Fibroblast of mammary gland (primary cell): Measurements from ENCODE around the gene KCNJ6.

Experiments
- DNase-seq: peaks from one replicate; pipeline ENCODE4 v3.0.0-alpha.2; 2010; ENCODE audit warnings: low read depth
- H3K4me3 ChIP-seq: 2 replicates; pipeline ENCODE4 v1.5.1; 2011; ENCODE audit warnings: low read depth, mild to moderate bottlenecking, low read length, moderate library complexity; ENCODE audit not compliant: control insufficient read depth
- TF ChIP-seq, protein P1 (sequence below): conservative IDR thresholded peaks from 2 replicates; pipeline ENCODE4 v1.5.1; 2011; ENCODE audit warnings: low read depth, low read length, inconsistent platforms; ENCODE audit not compliant: control insufficient read depth, insufficient read depth

KCNJ6 gene

DNA sequence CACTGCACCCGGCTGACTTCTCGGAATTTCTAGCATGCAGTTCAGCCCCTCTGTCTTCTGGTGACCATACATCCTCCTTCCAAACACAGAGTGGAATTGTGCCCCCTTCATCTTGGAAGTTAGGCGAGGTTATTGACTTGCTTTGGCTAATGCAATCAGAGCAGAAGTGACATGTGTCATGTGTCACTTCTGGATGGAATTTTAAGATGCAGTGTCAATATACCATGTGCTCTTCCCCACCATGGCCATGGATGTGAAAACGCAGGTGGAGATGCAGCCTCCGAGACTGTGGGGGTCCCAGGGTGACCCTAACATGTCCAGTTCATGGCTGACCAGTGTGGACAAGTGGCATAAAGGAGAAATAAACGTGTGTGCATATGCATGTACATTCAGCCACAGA, 83.0 kb downstream of the KCNJ6 start:
- TF ChIP-seq, protein P1, sequence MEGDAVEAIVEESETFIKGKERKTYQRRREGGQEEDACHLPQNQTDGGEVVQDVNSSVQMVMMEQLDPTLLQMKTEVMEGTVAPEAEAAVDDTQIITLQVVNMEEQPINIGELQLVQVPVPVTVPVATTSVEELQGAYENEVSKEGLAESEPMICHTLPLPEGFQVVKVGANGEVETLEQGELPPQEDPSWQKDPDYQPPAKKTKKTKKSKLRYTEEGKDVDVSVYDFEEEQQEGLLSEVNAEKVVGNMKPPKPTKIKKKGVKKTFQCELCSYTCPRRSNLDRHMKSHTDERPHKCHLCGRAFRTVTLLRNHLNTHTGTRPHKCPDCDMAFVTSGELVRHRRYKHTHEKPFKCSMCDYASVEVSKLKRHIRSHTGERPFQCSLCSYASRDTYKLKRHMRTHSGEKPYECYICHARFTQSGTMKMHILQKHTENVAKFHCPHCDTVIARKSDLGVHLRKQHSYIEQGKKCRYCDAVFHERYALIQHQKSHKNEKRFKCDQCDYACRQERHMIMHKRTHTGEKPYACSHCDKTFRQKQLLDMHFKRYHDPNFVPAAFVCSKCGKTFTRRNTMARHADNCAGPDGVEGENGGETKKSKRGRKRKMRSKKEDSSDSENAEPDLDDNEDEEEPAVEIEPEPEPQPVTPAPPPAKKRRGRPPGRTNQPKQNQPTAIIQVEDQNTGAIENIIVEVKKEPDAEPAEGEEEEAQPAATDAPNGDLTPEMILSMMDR: no peak
- no peak overlapping the region for H3K4me3 ChIP-seq
- DNase-seq: no peak

DNA sequence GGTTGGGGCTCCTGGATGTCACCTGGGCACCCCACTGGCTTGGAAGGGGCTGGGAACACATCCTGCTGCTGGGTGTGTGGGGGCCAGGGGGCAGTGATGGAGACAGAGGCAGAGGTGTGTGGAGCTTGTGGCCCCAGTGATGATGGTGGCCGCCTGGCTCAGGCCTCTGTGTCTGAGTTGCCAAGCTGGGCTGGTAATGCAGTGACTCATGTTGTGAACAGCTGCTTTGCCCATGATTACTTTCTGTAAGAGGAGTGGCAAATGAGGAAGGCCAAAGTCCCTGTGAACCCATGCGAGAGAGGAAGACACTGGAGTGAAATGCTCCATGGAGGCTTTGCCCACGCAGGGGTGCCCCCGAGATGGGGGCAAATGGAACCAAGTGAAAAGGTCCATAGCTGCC, 86.8 kb downstream of the KCNJ6 start:
- H3K4me3 ChIP-seq: no peak overlapping the region
- peak; percentile 21 for DNase-seq
- TF ChIP-seq, protein P1: no peak

DNA sequence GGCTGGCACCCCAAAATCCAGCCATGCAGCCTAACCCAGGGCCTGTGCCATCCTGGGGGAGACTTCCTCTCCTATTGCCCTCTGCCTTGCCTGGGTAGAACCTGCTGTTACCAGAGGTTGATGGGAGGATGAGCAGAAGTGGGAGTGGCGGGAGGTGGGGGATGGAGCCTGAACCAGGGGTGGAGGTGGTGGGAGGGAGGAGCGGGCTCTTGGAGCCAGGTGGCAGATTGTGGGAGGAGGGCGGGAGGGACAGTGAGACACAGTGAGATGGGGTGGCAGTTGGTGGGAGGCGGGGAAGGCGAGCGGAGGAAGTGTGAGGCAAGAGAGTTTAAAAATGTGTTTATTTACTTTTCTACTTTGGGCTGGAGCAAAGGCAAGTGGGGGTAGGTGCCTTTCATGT, 87.3 kb downstream of the KCNJ6 start:
- no peak overlapping the region for H3K4me3 ChIP-seq
- DNase-seq: no peak
- TF ChIP-seq, protein P1: no peak

DNA sequence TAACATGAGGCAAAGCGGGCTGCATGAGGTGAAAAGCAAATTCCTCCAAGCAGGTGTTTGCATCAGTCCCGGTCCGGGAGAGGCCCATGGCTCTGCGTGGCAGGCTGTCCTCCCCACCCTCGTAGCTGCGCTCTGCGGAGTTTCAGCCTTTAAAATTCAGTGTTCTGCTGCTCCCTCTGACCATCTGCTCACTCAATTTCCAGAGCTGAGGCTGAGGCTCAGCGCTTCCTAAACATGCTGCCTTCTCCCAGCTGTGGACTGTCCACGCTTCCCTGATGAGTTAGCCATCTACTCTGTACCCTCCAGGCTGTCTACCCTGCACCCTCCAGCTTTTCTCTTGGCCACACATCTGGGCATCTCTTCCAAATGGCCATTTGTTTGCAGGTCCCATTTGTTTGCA, 87.7 kb downstream of the KCNJ6 start:
- DNase-seq: no peak
- TF ChIP-seq, protein P1: no peak
- no peak overlapping the region for H3K4me3 ChIP-seq

DNA sequence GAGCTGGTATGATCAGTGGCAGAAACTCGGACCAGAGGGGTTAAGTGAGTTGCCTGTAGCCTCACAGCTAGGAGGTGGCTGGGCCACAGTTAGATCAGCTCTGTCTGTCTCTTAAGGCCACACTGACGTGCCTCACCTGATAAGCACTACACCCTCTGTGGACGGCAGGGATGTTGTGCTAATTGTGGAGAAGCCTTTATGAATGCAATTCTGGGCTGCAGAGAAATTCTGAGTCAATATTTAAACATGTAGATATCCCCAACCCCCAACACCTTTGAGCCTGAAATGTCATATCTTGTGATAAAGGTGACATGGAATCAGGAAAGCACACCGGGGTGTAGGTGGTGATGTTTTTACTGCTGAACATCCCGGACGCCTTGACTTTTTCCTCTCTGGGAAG, 88.3 kb downstream of the KCNJ6 start:
- TF ChIP-seq, protein P1: no peak
- no peak for DNase-seq
- H3K4me3 ChIP-seq: no peak overlapping the region

DNA sequence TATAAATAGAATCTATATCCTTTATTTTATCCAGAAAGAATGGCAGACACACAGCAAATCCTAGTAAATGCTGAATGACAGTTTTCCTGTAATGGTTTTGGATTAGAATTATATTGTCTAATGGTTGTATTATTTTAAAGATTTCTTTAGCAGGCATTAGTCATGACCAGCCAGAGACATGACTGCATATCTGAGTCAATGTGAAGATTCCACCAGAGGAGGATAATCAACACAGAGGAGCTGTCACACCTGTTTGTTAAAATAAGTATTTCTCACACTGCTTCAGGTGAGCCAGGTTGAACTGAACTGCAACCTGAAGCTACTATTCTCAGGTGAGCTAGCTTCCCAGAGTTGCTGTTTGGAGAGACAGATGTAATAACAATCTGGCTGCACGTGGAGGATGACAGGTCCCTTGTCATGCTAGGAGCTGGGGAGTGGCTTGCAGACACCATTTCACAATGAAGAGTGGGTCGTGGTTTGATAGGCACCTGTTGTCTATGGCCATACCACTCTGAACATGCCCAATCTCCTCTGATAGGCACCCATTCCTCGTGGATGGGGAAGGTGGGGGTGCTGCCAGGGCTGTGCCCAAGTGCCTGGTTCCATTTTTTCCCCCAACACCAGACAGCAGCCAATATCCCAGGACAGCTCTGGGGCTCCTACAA, 94.3 kb downstream of the KCNJ6 start:
- TF ChIP-seq, protein P1: no peak
- H3K4me3 ChIP-seq: no peak overlapping the region
- DNase-seq: no peak

DNA sequence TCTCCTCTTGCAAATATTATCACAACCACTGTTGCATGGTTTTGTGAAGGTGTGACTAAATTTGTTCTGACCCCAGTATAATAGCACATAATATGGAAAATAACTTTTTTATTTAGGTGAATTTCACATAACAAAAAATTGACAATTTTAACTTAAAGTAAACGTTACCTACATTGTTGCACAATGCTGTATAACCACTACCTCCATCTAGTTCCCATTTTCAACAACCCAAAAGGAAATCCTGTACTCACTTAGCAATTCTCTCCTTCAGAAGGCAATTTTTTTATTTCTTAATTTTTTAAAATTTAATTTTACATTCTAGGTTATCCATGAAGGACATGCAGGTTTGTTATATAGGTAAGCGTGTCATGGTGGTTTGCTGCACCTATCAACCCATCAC, 95.2 kb downstream of the KCNJ6 start:
- H3K4me3 ChIP-seq: no peak overlapping the region
- TF ChIP-seq, protein P1: no peak
- no peak for DNase-seq
